Activated naive CD4-positive, alpha-beta T cell treated with anti-CD3 and anti-CD28 coated beads, Interleukin-2, amount 50 U/mL, for 72 hours (primary cell): ENCODE results near the gene TMEM37. TPM values are rescaled to one million over a fixed set of nuclear protein-coding genes. Genes with fewer than 3 reads are reported as not detected.

Experiments used
- ATAC-seq, 2 donors: fragments of 150-1000 bp; cut with Tn5 transposase; 2 replicates each; pipeline ENCODE4 v1.10.0; 2021; ENCODE audit warnings: mild to moderate bottlenecking in 2 of 2, moderate library complexity in 2 of 2
- DNase-seq, 2 donors: peaks; one replicate each; pipeline ENCODE4 v3.0.0; 2021 to 2022; ENCODE audit warnings: low spot score in 2 of 2
- H3K27ac Mint-ChIP-seq, 2 donors: one replicate each; pipeline ENCODE4 v1.8.0; 2022; ENCODE audit warnings: mild to moderate bottlenecking in 2 of 2, mixed read lengths in 2 of 2
- H3K36me3 Mint-ChIP-seq, 2 donors: one replicate each; pipeline ENCODE4 v1.8.0; 2022; ENCODE audit warnings: mixed read lengths in 2 of 2
- H3K9me3 Mint-ChIP-seq, 2 donors: one replicate each; pipeline ENCODE4 v1.8.0; 2022; ENCODE audit warnings: mixed read lengths in 2 of 2
- total RNA-seq, 2 donors: library from RNA; stranded (reverse); gene quantifications; one replicate each; pipeline ENCODE4 v1.2.3, GENCODE V29; 2022

TMEM37 gene
- total RNA-seq, 2 donors from 2014 or later: not detected

- ATAC-seq (no peak), DNase-seq (no peak)
- peaks cover 0 to 2% of the 10 kb centered on the region in 2 donors for H3K9me3 Mint-ChIP-seq
- no peaks in the 10 kb centered on the region for H3K36me3 Mint-ChIP-seq
- H3K27ac Mint-ChIP-seq: peak overlapping the region in 1 of 2 donors; percentile 26
These were observed 4.8 kb upstream of the TMEM37 start for GRCh38 chr2:119426801-119427395.

GRCh38 chr2:119427756-119428155 lies 3.9 kb upstream of the TMEM37 start:
- Mint-ChIP-seq H3K9me3 (no peaks in the 10 kb centered on the region), H3K36me3 (no peaks in the 10 kb centered on the region), H3K27ac (no peak overlapping the region)
- no peak for DNase-seq
- no peak for ATAC-seq

- H3K9me3 Mint-ChIP-seq: no peaks in the 10 kb centered on the region
- DNase-seq (no peak), ATAC-seq (no peak)
- no peaks in the 10 kb centered on the region for H3K36me3 Mint-ChIP-seq
- no peak overlapping the region for H3K27ac Mint-ChIP-seq
These were observed 3.0 kb upstream of the TMEM37 start for GRCh38 chr2:119428488-119429224.

- Mint-ChIP-seq H3K27ac (no peak overlapping the region), H3K36me3 (no peaks in the 10 kb centered on the region), H3K9me3 (no peaks in the 10 kb centered on the region)
- ATAC-seq (no peak), DNase-seq (no peak)
These were observed 2.3 kb upstream of the TMEM37 start for GRCh38 chr2:119429225-119429981.

- no peak overlapping the region for H3K27ac Mint-ChIP-seq
- H3K9me3 Mint-ChIP-seq: no peaks in the 10 kb centered on the region
- H3K36me3 Mint-ChIP-seq: no peaks in the 10 kb centered on the region
- DNase-seq: no peak
- no peak for ATAC-seq
These were observed 1.6 kb upstream of the TMEM37 start for GRCh38 chr2:119430023-119430498.

GRCh38 chr2:119431976-119432850 lies 559 bp downstream of the TMEM37 start:
- no peak for DNase-seq
- no peaks in the 10 kb centered on the region for H3K36me3 Mint-ChIP-seq
- H3K27ac Mint-ChIP-seq: no peak overlapping the region
- H3K9me3 Mint-ChIP-seq: no peaks in the 10 kb centered on the region
- no peak for ATAC-seq

GRCh38 chr2:119432851-119433522 lies 1.3 kb downstream of the TMEM37 start:
- Mint-ChIP-seq H3K36me3 (no peaks in the 10 kb centered on the region), H3K9me3 (no peaks in the 10 kb centered on the region), H3K27ac (no peak overlapping the region)
- DNase-seq: no peak
- ATAC-seq: no peak

GRCh38 chr2:119433636-119434327 lies 2.1 kb downstream of the TMEM37 start:
- ATAC-seq (no peak), DNase-seq (no peak)
- no peaks in the 10 kb centered on the region for H3K9me3 Mint-ChIP-seq
- no peaks in the 10 kb centered on the region for H3K36me3 Mint-ChIP-seq
- no peak overlapping the region for H3K27ac Mint-ChIP-seq

GRCh38 chr2:119434664-119435063 lies 3.0 kb downstream of the TMEM37 start:
- ATAC-seq (no peak), DNase-seq (no peak)
- Mint-ChIP-seq H3K27ac (no peak overlapping the region), H3K36me3 (no peaks in the 10 kb centered on the region), H3K9me3 (no peaks in the 10 kb centered on the region)

GRCh38 chr2:119435081-119435952 lies 3.7 kb downstream of the TMEM37 start:
- H3K9me3 Mint-ChIP-seq: no peaks in the 10 kb centered on the region
- H3K36me3 Mint-ChIP-seq: no peaks in the 10 kb centered on the region
- H3K27ac Mint-ChIP-seq: no peak overlapping the region
- no peak for ATAC-seq
- DNase-seq: no peak

- H3K9me3 Mint-ChIP-seq: no peaks in the 10 kb centered on the region
- no peak overlapping the region for H3K27ac Mint-ChIP-seq
- DNase-seq (no peak), ATAC-seq (no peak)
- no peaks in the 10 kb centered on the region for H3K36me3 Mint-ChIP-seq
These were observed 4.3 kb downstream of the TMEM37 start for GRCh38 chr2:119435953-119436297.

GRCh38 chr2:119436993-119437772 lies 5.5 kb downstream of the TMEM37 start:
- Mint-ChIP-seq H3K36me3 (no peaks in the 10 kb centered on the region), H3K27ac (no peak overlapping the region), H3K9me3 (no peaks in the 10 kb centered on the region)
- ATAC-seq (no peak), DNase-seq (no peak)

- Mint-ChIP-seq H3K36me3 (no peaks in the 10 kb centered on the region), H3K9me3 (no peaks in the 10 kb centered on the region), H3K27ac (no peak overlapping the region)
- DNase-seq (no peak), ATAC-seq (no peak)
These were observed 6.5 kb downstream of the TMEM37 start for GRCh38 chr2:119438128-119438656.

- no peaks in the 10 kb centered on the region for H3K36me3 Mint-ChIP-seq
These were observed 7.2 kb downstream of the TMEM37 start for GRCh38 chr2:119438726-119439284.

More at GRCh38 chr2:119438726-119439284, 7.2 kb downstream of the TMEM37 start:
- DNase-seq (no peak), ATAC-seq (no peak)
- Mint-ChIP-seq H3K9me3 (no peaks in the 10 kb centered on the region), H3K27ac (no peak overlapping the region)
